HG03060 (cell line): ENCODE measurements around the gene FBXO44.

Experiments
- ATAC-seq: cut with Tn5 transposase; IDR thresholded peaks from one replicate; pipeline ENCODE4 v1.9.1; 2021; ENCODE audit warnings: low read depth, moderate number of reproducible peaks; ENCODE audit not compliant: unreplicated experiment

Gene FBXO44

DNA sequence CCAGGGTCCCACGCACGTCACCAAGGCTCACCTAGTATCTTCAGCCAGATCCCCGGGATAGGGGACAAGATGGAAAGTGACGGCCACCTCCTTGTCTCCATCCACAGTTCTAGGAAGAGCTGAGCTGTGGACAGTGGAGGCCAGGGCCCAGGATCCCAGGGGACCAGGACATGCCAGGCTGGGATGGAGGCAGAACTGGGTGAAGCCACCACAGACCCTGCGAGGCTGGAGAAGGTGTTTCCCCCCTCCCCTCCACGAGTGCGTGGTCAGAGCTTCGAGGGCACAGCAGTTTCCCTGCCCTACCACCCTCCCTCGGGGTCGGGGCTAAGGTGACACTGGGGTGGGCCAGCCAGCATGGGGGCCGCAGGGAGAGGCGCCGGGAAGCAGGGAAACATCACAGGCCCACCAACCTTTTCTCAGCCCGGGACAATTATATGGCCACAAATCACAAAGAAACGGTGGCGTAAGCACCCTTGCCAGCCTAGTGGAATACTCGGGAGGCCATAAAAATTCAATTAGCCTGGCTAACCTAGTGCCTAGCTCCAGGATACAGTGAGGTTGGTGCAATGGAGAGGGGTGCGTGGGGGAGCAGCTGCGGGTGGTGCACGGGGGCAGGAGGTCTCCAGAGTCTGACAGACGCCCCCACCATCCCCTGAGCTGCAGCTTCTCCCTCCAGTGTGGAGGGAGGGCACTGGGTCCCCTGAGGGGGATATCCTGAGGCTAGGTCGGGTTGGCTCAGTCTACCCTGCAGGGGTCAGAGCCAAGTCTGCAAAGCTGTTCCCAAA is 50.2 kb downstream of the FBXO44 start:
- ATAC-seq: no peak

DNA sequence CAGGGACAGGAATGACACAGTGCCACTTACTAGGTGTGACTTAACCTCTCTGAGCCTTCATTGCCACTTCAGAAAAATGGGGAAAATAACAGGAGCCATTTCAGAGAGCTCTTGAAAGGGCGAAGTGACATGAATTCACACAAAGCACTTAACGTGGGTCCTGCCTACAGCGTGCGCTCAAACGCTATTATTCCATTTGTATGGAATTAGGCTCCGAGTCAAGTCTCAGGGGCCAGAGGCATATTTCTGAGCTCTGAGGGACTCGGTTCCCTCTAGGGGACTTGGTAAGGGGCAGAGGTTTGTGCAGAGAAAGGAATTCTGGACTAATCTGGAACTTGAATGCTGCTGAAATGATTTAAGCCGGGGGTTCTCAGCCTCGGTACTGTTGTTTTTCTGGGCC is 50.9 kb downstream of the FBXO44 start:
- no peak for ATAC-seq

DNA sequence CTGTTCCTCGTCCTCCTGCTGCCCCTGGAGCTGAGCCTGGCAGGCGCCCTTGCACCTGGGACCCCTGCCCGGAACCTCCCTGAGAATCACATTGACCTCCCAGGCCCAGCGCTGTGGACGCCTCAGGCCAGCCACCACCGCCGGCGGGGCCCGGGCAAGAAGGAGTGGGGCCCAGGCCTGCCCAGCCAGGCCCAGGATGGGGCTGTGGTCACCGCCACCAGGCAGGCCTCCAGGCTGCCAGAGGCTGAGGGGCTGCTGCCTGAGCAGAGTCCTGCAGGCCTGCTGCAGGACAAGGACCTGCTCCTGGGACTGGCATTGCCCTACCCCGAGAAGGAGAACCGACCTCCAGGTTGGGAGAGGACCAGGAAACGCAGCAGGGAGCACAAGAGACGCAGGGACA is 51.6 kb downstream of the FBXO44 start:
- no peak for ATAC-seq

DNA sequence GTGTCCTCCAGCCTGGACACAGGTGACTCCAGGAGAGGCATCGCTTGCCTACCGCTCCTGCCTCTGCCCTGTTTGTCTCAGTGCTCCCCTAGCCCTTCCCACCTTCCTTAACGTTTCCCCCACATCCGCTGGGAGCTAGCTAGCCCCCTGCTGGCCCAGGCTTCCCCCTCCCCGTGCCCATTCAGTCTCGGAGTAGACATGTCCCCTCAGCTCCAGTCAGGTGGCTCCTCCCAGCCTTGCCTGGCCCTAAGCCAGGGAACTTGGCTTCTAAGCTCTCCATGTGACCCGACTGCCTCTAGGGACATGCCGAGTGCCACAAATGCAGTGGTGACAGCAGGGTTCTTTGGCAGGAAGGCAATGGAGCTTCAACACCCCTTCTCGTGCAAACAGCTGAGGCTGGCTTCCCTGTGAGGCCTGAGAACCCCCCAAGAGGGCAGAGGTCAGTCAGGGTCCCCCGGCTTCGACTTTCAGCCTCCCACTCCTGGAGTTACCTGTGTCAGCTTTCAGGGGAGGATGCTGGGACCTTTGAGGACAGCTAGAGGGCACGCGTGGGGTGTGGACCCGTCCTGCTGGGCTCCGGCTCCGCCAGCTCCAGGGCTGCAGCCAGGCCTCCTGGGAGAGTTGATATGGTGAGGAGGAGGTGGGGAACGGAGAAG is 53.1 kb downstream of the FBXO44 start:
- no peak for ATAC-seq

DNA sequence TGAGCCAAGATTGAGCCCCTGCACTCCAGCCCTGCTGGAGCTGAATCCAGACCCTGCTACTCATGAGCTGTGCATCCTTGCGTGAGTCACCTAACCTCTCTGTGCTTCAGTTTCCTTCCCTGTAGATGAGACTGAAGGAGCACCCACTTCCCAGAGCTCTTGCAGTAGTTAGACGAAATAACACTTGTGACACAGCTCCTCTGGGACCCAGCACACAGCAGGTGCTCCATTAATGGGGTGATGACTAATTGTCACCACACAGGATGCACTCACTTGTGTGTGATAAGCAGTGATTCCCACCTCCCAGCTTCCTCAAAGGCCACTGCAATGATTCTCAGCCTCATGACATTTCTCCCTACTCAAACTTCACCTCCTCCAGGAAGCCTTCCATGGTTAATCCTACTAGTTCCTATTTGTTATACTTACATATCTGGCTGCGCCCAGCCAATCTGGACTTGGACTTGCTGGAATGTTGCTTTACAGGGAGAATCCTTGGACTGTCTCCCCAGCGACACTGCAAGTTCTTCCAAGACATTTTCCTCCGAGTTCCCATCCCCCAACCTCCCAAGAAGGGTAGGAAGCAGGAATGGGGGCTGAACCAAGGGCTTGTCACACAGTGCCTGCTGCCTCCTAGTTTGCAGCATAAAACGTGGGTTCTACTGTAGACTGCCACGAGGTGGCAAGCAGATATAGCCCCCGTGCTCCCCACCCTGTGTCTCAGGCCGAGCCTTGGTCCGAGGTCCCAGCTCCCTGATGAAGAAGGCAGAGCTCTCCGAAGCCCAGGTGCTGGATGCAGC is 54.1 kb downstream of the FBXO44 start:
- no peak for ATAC-seq

DNA sequence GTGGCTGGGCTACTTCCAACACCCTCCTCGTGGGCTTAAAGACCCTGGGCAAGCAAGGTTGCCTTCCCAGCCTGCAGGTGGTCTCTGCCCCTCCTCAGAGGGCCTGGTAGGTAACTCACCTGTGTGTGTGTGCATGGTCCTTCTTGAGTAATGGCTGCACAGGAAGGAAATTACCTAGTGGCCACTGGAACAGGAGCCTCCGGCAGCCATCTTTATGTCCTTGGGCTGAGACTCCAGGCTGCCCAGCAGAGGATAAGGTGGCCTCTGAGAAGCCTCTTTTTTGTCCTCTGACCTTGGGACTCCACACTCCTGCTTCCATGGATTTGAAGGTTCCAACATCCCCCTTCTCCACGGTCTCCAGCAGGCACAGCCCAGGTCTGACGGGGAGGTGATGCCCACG is 56.8 kb downstream of the FBXO44 start:
- no peak for ATAC-seq

DNA sequence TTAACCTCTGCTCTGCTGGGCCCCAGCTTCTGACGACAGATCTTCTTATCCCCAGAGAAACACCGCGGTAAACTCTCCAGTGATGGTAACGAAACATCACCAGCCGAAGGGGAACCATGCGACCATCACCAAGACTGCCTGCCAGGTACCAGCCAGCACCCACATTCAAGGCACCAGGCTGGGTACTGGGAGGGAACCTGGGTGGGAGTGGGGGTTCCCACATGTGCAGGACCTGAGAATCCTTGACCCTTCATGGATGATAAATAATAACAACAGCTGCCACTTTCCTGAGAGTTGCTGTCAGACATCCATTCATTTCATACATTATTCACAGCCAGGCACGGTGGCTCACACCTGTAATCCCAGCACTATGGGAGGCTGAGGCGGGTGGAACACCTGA is 57.6 kb downstream of the FBXO44 start:
- ATAC-seq: no peak
